HEK293 (cell line): ENCODE measurements around the gene ERVMER34-1.

Source experiments
- TRIM28 ChIP-seq: IDR thresholded peaks from 2 replicates; pipeline ENCODE4 v1.6.1; 2011; ENCODE audit warnings: low read length, control low read depth, borderline replicate concordance
- ZNF501 ChIP-seq: fragments of 450-650 bp; formaldehyde crosslinking; IDR thresholded peaks from 2 replicates; pipeline ENCODE4 v1.5.1; 2016; ENCODE audit warnings: missing biosample characterization, missing genetic modification characterization
- ZSCAN16 ChIP-seq: fragments of 450-650 bp; formaldehyde crosslinking; IDR thresholded peaks from 2 replicates; pipeline ENCODE4 v1.5.1; 2016; ENCODE audit warnings: missing biosample characterization, missing genetic modification characterization

The ERVMER34-1 gene

GRCh38 chr4:52693492-52693891 lies 57.7 kb downstream of the ERVMER34-1 start (continued):
- TF ChIP-seq TRIM28 (peak; percentile 95), ZSCAN16 (tag by site-specific recombination) (no peak), ZNF501 (tag by site-specific recombination) (no peak)
